HG02938 (cell line): ENCODE measurements around the gene IRF8.
"Not testable (repeated sequence)": the region's sequence is repeated elsewhere in the genome, so short reads cannot be mapped to it uniquely, and the experiment has no call there.

Source experiments
- ATAC-seq: cut with Tn5 transposase; IDR thresholded peaks from one replicate; pipeline ENCODE4 v1.9.1; 2021; ENCODE audit warnings: mild to moderate bottlenecking, moderate library complexity; ENCODE audit not compliant: unreplicated experiment

IRF8 gene

GRCh38 chr16:85931596-85932402 lies 32.8 kb downstream of the IRF8 start:
- ATAC-seq = no peak

GRCh38 chr16:85934210-85934609 lies 35.2 kb downstream of the IRF8 start:
- ATAC-seq = no peak

- ATAC-seq = peak; percentile 27
Observed at GRCh38 chr16:85935391-85935973, 36.5 kb downstream of the IRF8 start.

GRCh38 chr16:85935974-85936760 lies 37.2 kb downstream of the IRF8 start:
- peak; percentile 68 for ATAC-seq

GRCh38 chr16:85936816-85937215 lies 37.9 kb downstream of the IRF8 start:
- ATAC-seq = peak; percentile 7

DNA sequence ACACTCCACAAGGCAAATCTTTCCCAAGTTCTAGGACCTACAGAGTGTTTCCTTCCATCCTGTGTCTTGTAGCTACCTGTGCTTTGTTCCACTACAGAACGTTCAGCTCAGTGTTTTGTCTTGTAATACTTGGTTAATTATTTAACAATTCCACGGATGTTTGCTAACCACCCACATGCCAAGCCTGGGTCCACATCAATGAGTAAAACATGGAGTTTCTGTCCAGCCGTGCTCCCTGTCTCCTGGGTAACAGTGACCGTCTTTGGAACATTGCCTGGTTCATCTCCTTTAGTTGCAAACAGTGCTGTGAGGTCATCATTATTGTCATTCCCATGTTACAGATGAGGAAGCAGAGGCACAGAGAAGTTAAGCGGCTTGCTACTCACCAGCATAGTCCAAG lies 41.3 kb downstream of the IRF8 start:
- ATAC-seq = no peak

- ATAC-seq = no peak
Observed at GRCh38 chr16:85941863-85942644, 43.1 kb downstream of the IRF8 start.

GRCh38 chr16:85942659-85943058 lies 43.7 kb downstream of the IRF8 start:
- ATAC-seq = not testable (repeated sequence)

GRCh38 chr16:85943711-85944110 lies 44.7 kb downstream of the IRF8 start:
- no peak for ATAC-seq

DNA sequence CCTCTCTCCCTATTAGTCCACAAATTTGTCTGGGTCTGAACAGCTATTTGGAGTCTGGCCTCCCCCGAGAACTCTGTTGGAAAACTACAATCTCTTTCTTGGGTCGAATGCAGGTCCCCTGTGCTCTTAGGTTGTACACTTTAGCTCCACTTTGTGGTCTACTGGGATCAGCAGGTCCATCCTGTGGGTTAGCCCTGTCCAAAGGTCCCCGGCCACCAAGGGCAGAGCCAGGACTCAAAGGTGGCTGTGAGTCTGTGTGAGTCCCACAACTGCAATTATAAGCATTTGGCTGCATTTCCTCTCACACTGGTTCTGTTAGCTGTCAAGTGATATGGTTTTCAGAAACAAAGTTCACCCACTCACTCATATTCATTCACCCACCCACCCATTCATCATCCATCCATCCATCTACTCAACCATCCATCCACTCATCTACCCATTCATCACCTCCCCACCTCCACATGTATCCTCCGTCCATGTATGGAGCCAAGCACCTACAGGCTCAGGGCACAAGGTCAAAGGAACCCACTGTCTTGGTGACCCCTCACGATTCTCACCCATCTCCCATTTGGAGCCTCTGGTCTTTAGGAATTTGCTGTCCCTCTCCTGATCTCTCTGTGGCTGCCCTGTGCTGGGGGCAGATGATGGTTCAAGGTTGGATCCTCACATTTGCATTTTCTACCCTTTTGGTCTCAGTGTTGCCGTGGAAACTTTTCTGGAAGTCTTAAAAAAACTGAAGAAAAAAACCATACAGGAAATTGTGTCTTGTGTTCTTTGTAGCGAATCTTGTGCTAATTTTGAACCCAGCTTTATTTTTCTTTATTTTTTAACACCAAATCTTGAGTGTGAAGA lies 45.8 kb downstream of the IRF8 start:
- ATAC-seq = no peak

GRCh38 chr16:85945424-85945751 lies 46.4 kb downstream of the IRF8 start:
- no peak for ATAC-seq

DNA sequence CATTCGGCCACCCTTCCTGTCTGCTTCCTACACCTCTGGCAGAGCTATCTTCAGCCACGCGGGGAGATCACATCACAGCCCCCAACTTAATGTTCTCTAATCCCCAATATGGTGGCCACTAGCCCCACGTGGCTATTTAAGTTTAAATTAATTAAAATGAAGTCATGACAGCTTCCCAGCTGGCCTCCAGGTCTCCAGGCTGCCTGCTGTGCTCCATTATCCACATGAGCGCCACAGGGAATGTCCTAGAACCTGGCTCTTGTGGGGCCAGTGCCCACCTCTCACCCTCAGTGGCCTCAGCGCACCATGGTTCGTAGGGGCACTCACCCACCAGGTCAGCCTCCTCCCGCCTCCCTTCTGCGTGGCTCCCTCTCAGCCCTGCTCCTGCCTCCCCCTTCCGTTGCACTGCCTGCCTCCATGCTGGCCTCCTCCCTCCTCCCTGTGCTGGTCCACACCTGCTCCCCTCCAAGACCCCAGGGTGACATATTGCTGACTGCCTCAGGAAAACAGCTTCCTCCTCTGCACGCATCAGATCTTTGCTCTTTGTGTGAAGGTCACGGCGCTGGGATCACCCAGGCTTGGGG lies 47.7 kb downstream of the IRF8 start:
- ATAC-seq = no peak

GRCh38 chr16:85947230-85948137 lies 48.5 kb downstream of the IRF8 start:
- ATAC-seq = peak; percentile 79

GRCh38 chr16:85948138-85948509 lies 49.2 kb downstream of the IRF8 start:
- peak; percentile 20 for ATAC-seq

DNA sequence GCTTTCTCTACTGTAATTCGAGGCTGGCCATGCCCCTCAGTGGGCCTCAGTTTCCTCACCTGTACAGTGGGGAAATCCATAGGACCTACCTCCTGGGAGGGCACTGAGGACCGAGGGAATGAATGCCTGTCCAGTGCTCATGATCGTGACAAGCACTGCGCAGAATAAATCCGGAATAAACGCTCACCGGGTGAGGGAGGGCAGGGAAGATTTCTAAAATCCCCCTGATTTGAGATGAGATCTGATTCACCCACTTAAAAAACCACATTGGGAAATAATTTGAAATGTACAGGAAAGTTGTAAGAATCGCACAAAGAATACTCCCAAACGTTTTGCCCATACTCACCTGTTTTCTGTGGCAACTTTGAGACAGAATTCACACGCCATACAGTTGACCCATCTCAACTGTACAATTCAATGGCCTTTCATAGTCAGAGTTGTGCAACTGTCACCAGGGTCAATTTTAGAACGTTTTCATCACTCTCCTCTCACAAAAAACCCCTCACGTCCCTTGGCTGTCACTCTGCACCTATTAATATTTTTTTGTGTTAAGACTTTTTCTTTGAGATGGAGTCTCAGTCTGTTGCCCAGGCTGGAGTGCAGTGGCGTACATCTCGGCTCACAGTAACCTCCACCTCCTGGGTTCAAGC lies 49.8 kb downstream of the IRF8 start:
- ATAC-seq = no peak

DNA sequence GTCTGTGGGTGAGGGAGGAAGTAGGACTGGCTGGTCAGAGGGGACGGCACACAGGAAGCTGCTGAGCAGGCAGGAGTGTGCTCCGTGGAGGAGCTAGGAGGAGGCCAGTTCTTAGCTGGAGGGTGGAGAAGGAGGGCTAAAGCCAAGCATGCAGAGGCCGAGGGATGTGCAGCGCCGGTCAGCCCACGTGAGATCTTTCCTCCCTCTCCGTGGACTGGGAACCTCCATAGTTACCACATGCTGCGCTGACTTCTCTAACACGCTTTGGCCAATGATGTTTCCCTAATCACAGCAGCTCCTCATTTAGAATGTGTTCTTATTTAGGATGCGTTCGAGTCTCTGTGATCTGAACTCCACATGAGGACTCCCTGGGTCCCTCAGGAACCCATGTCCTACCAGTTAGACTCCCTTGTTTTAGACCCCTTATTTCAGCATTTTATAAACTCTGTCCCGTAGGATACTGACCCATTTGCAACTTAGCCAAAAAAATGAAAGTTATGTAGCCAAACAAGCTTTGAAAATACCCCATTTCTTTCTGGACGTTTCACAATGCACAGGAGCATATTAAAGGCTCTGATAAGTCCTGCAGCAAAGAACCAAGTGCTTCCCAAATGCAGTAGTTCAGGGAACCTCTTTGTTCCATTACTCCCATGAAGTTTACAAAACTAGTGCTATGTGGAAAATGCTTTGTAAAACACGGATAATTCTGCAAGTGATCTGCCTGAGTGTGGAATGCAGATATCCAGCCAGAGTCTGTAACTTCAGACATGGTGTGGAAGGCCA lies 51.4 kb downstream of the IRF8 start:
- ATAC-seq = no peak

DNA sequence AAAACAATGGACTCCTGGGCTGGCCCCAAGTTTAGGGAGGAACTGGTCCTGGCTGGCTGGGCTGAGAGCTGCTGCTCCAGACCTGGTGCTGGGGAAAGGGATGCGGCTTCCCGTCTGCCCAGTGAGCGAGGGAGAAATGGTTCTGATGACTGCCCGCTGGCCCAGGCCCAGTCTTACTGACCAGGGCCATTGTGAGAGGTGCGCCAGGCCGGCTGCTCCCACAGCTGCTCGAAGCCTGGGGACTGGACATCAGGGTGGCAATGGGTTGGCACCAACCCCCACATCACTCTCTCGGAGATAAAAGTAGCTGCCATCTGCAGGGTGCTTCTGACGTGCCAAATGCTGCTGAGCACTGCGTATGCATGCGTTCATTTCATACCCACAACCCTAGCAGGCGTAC lies 53.2 kb downstream of the IRF8 start:
- no peak for ATAC-seq

GRCh38 chr16:85952811-85953210 lies 53.8 kb downstream of the IRF8 start:
- ATAC-seq = no peak
